HG02870 (cell line): ENCODE data around the gene KCTD17.

Experiments
- ATAC-seq: cut with Tn5 transposase; IDR thresholded peaks from one replicate; pipeline ENCODE4 v1.9.1; 2021; ENCODE audit warnings: mild to moderate bottlenecking, moderate library complexity; ENCODE audit not compliant: unreplicated experiment

Gene KCTD17

GRCh38 chr22:37051391-37052385 lies at the start of gene KCTD17:
Gene KCTD17, plus strand, starts transcription at chr22:37051742. Its CDS starts 19 bp downstream, at chr22:37051761.
- peak; percentile 54 for ATAC-seq

GRCh38 chr22:37001826-37002225 lies 49.7 kb upstream of the KCTD17 start:
- no peak for ATAC-seq

- ATAC-seq: no peak
These were observed 48.9 kb upstream of the KCTD17 start for GRCh38 chr22:37002633-37003032.

GRCh38 chr22:37007651-37008050 lies 43.9 kb upstream of the KCTD17 start:
- ATAC-seq: no peak

GRCh38 chr22:37008365-37008764 lies 43.2 kb upstream of the KCTD17 start:
- ATAC-seq: no peak

GRCh38 chr22:37009490-37009889 lies 42.1 kb upstream of the KCTD17 start:
- no peak for ATAC-seq

- no peak for ATAC-seq
These were observed 41.4 kb upstream of the KCTD17 start for GRCh38 chr22:37010174-37010573.

GRCh38 chr22:37010976-37011375 lies 40.6 kb upstream of the KCTD17 start:
- ATAC-seq: no peak

- ATAC-seq: no peak
These were observed 40.1 kb upstream of the KCTD17 start for GRCh38 chr22:37011472-37011871.

GRCh38 chr22:37012262-37012904 lies 39.2 kb upstream of the KCTD17 start:
- ATAC-seq: no peak

GRCh38 chr22:37012956-37013355 lies 38.6 kb upstream of the KCTD17 start:
- ATAC-seq: no peak

GRCh38 chr22:37014415-37014806 lies 37.1 kb upstream of the KCTD17 start:
- ATAC-seq: no peak

- no peak for ATAC-seq
These were observed 36.5 kb upstream of the KCTD17 start for GRCh38 chr22:37014835-37015586.

- ATAC-seq: no peak
These were observed 36.0 kb upstream of the KCTD17 start for GRCh38 chr22:37015587-37015878.

GRCh38 chr22:37016134-37016910 lies 35.2 kb upstream of the KCTD17 start:
- no peak for ATAC-seq

GRCh38 chr22:37017356-37017755 lies 34.2 kb upstream of the KCTD17 start:
- ATAC-seq: no peak

GRCh38 chr22:37018086-37018814 lies 33.3 kb upstream of the KCTD17 start:
- no peak for ATAC-seq

GRCh38 chr22:37018815-37019308 lies 32.7 kb upstream of the KCTD17 start:
- ATAC-seq: peak; percentile 3

- peak; percentile 64 for ATAC-seq
These were observed 32.0 kb upstream of the KCTD17 start, which contains the start of the genes MPST and TST for GRCh38 chr22:37019309-37020191. Gene MPST, plus strand, starts transcription at chr22:37019742. Its CDS starts 95 bp downstream, at chr22:37019837. Gene TST, minus strand, starts transcription at chr22:37019447. Its CDS starts 715 bp downstream, at chr22:37018732.
